Stimulated activated CD4-positive, alpha-beta T cell treated with anti-CD3 and anti-CD28 coated beads, Interleukin-2, amount 100 ng/mL, for 24 hours (primary cell): ENCODE measurements around the gene FAM3B.
"Not testable (repeated sequence)": the region's sequence is repeated elsewhere in the genome, so short reads cannot be mapped to it uniquely, and the experiment has no call there.

Experiments
- DNase-seq, 2 donors: peaks; one replicate each; pipeline ENCODE4 v3.0.0-alpha.2; 2020

Gene FAM3B

GRCh38 chr21:41357546-41357945, 40.9 kb downstream of the FAM3B start:
- no peak for DNase-seq

DNA sequence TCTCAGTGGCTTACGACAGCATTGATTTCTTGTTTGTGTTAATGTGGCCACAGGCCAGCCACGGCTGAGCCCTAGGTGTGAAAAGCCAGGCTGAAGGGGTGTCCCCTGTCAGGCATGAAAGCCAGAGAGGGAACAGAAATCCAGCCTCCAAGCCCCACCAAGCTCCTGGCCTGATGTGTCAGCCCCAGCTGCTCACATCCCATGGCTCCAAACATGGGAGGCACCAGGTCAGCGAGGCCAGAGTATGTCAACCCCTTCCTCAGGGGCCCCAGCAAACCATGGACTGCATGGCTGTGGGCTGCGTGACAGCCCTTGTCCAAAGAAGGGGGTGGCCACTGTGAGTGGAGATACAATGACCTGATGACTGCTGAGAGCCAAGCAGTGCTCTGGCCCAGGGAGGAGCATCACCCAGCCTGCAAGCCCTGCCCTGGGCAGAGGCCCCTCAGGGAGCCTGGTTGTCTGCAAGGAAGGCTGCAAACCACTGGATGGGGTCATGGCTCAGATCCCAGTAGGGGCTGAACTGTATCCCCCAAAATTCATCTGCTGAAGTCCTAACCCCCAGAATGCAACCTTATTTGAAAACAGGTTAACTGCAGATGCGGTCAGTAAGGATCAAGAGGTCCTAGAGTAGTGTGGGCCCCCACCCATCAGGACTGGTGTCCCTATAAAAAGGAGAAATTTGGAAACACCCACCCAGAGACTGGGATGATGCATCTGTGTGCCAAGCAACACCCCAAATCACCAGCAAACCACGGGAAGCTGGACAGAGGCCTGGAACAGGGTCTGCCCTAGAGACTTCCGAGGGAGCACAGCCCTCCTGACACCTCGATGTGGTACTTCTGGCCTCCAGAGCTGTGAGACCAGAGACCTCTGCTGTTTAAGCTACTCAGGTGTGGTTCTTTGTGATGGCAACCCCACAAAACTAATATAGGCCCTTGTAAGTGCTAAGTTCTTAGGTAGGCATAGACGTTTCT, 41.9 kb downstream of the FAM3B start:
- DNase-seq = no peak

GRCh38 chr21:41359286-41359685, 42.7 kb downstream of the FAM3B start:
- no peak for DNase-seq

DNA sequence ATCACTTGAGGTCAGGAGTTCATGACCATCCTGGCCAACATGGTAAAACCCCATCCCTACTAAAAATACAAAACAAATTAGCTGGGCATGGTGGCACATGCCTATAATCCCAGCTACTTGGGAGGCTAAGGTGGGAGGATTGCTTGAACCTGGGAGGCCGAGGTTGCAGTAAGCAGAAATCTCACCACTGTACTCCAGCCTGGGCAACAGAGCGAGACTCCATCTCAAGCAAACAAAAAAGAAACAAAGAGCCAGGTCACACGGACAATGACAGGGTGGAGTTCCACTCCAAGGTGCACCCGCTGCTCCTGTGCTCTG, 43.1 kb downstream of the FAM3B start:
- DNase-seq = not testable (repeated sequence)

- DNase-seq = no peak
Measured at GRCh38 chr21:41360072-41360821, 43.6 kb downstream of the FAM3B start.

DNA sequence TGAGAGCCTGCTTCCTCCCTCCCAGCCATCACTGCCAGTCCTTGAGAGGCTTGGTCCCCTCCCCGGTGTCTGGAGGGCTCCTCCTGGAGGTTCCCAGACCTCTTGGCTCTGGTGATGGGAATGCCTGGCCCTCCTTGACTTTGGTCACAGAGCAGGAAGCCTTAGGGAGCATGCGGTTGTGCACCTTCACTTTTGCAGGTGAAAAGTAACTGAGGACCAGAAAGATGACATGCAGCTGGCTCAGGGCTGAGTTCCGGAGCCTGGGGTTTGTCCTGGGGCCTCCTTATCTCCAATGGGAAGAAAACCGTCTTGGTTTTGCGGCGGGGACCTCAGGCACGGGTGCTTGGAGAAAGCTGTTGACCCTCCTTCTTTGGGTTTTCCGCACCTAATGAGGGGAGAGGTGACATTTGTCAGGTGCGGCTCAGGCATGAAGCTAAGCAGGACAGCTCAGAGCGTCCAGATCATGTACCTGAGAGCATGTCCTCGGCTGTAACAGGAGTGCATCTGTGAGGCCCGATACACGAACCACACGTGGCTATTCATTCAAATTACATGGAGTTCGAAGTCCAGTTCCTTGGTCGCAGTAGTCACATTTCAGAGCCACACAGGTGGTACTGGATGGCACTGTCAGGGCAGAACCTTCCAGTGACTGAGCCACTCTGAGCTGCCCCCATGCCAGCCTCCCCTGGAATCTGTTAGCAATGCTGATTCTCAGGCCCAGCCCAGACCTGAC, 44.6 kb downstream of the FAM3B start:
- no peak for DNase-seq

DNA sequence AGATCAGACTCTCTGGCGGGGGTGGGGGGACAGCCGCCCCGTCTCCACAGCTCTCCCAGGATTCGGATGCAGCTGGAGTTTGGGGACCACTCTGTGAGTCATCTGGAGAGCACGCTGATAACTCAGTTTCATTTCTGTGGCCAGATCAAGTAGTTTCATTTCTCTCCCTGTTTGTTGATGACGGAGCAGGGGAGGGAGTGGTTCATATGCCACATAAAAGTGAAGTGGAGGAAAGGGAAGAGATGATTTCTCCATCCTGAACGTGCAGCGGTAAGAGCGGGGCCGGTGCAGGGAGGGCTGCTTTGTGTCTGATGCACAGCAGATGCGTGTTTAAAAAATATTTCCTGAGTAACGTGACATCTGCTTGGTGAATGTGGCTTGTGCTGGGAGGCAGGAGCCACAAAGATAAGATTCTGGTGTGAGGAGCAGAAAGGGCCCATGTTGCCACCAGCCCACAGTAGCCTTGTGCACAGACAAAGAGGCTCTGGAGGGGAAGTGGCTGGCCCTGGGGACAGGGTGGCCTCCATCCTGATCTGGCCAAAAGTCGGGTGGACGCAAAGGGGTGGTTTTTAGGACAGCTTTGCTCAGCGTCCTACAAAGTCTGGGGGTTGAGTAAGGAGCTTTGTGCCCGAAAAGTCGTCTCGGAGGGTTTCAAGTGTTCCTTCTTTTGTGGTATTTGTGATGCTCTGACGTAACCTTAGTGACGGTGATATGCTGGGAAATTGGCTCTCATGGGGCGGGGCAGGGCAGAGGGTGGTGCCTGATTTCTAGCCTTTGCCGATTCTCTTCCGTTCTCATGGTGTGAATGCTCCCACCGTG, 45.4 kb downstream of the FAM3B start, which contains the start of gene MX2:
TSS of gene MX2 (plus strand) at position 242 of the 819 bp plus-strand sequence. CDS start 14,880 bp downstream, outside the sequence.
- DNase-seq = peak; percentile 69 to 73

- no peak for DNase-seq
Measured at GRCh38 chr21:41362605-41363369, 46.2 kb downstream of the FAM3B start.

GRCh38 chr21:41363370-41364270, 47.0 kb downstream of the FAM3B start:
- no peak for DNase-seq

DNA sequence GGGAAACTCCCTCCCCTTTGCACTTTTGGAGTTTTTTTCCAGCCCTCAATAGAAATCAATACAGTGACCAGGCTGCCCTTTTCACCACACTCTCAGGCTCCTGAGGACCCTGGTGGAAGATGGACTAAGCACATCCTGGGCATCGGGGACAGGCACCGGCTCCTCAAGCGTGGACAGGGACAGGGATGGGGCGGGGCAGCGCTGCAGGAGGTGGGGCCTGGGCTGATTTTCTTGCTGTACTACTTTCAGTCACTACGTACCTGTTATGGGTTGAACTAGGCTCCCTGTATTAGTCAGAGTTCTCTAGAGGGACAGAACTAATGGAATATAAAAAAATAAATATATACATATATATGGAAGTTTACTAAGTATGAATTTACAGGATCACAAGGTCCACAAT, 47.7 kb downstream of the FAM3B start:
- DNase-seq = peak in 1 of 2 donors; percentile 20

- no peak for DNase-seq
Measured at GRCh38 chr21:41365377-41366107, 48.9 kb downstream of the FAM3B start.

DNA sequence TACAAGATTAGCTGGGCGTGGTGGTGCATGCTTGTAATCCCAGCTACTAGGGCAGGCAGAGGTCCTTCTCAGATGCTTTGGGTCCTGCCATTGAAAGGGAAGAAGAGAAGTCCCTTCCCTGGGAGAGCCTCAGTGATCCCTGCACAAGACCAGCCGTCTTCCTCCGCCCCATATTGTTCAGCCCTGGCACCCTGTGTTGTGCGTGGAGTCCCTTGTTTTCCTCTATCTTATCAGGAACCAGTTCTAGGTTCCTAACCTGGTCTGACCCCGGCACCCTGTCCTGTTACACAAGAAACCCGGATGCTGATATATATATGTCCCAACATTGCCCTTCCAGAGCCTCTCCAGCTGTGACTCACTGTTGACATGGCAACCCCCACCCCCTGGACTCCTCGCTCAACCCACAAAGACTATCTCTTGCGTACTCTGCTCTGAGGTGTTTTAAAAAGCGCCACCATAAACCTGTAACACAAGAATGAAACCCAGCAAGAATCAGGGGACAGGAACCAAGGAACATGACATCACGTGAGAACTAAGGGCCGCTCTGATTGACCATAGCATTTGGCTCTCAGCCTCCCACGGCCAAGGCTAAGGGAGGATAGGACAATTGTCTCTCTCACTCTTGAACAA, 50.0 kb downstream of the FAM3B start:
- no peak for DNase-seq

DNA sequence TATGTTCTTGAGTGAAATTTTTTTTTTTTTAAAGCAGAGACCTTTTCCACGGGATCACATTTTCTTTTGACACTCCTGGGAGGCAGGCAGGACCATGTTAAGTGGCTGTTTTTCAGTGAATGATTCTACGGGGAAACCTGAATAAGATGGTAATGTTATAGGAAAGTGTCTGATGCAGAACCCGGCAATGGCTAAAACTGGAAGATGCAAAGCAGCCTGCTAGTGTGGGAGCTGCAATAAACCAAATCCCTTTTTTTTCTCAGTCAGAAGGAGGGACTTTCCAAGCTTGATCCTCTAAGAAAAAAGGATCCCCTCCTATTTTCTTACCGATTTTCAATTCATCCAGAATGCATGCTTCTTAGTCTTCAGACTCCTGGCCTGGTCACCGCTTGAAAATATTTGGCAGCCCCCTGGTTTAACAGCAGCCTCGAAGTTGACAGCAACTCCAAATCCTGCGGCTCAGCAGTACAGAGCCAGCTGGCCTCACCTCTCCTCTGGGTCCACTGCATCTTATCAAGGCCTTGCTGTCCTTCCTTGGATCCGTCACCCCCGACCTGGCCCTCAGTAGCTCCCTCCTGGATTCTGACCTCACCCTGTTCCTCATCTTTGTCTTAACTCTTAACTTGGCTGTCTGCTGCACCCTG, 50.8 kb downstream of the FAM3B start:
- DNase-seq = no peak

- no peak for DNase-seq
Measured at GRCh38 chr21:41367945-41368734, 51.5 kb downstream of the FAM3B start.

- no peak for DNase-seq
Measured at GRCh38 chr21:41368735-41369104, 52.1 kb downstream of the FAM3B start.

- peak; percentile 34 to 40 for DNase-seq
Measured at GRCh38 chr21:41369105-41369919, 52.7 kb downstream of the FAM3B start.
